ENCODE results near the gene PLEKHO2.

GRCh38 chr15:64857421-64857820, 15.7 kb downstream of the PLEKHO2 start:
- TF ChIP-seq CTCF (conservative IDR thresholded peaks at IDR 0.05; ENCODE audit: low read depth in 2 of 2): no peak
- TF ChIP-seq EZH2 (IDR thresholded peaks at IDR 0.05; ENCODE audit: low read depth, unreplicated experiment): no peak
- no peak for TF ChIP-seq REST (IDR thresholded peaks at IDR 0.05; ENCODE audit: unreplicated experiment)
- TF ChIP-seq JUNB (IDR thresholded peaks at IDR 0.05; ENCODE audit: unreplicated experiment): no peak
- TF ChIP-seq POLR2AphosphoS5 (IDR thresholded peaks at IDR 0.05; ENCODE audit: low read depth): no peak
- no peak for TF ChIP-seq CREB1 (CRISPR knock-in tag; IDR thresholded peaks at IDR 0.05; ENCODE audit: low read depth)
- TF ChIP-seq EZH2phosphoT487 (IDR thresholded peaks at IDR 0.05; ENCODE audit: unreplicated experiment): no peak
- no peak for TF ChIP-seq ZNF331 (CRISPR knock-in tag; IDR thresholded peaks at IDR 0.05; ENCODE audit: low read depth)
- TF ChIP-seq NANOG (IDR thresholded peaks at IDR 0.05; ENCODE audit: borderline replicate concordance): no peak
- no peak for TF ChIP-seq ETS1 (IDR thresholded peaks at IDR 0.05)
- no peak for TF ChIP-seq ZNF114 (CRISPR knock-in tag; IDR thresholded peaks at IDR 0.05)
